ENCODE data around the gene HSF4.

- TF ChIP-seq CTCF (IDR thresholded peaks at IDR 0.05; ENCODE audit: insufficient read depth, low read length) (no peak), REST (IDR thresholded peaks at IDR 0.05; ENCODE audit: insufficient replicate concordance, low read depth) (no peak), POLR2AphosphoS5 (IDR thresholded peaks at IDR 0.05; ENCODE audit: low read depth) (no peak), SPI1 (IDR thresholded peaks at IDR 0.05; ENCODE audit: borderline replicate concordance, low read depth) (no peak)
Measured at GRCh38 chr16:67186550-67186950, 22.0 kb downstream of the HSF4 start.
